Heart left ventricle (tissue), 13 donors: ENCODE measurements around the gene EFHD2.

Source experiments
- POLR2A ChIP-seq, 2 donors: fragments of 450-650 bp; IDR thresholded peaks; one replicate each; pipeline ENCODE4 v1.6.1; 2017; ENCODE audit warnings: antibody characterized with exemption in 2 of 2, mild to moderate bottlenecking in 2 of 2, moderate library complexity in 2 of 2
- TF ChIP-seq, protein P1 (sequence below), 12 donors: fragments of 200-600 bp; sonication (generic) in 4 of 12; IDR thresholded peaks; one replicate each; pipeline versions ENCODE4 v1.5.0 to v1.8.0; 2018 to 2022; ENCODE audit warnings: antibody characterized with exemption in 12 of 12, mild to moderate bottlenecking in 5 of 12
- donor health status: ischemic (EF 13 %, LVEDD 7.1; RV severe dilation, severe dysfunction).
- donor health status: DM: no; HTN: yes; CAD: no.
- donor health status: DM: no; HTN: no; CAD: no.
- donor health status: ischemic (EF 25% LVEDD 6.9; RV normal size, moderate dysfunction).
- donor health status: ischemic (EF 25% LVEDD 5.7; RV mildly dilated, moderate dysfunction).
- donor health status: ischemic (EF 35%, LVEDD 5.7; RV mildly dilated, moderate dysfunction).
- donor health status: nonischemic (EF 11% LVEDD 7.7; RV severe dilation, severe dysfunction).
- donor health status: DM: yes; HTN: yes; CAD: no.
- donor health status: PGD.
- donor health status: ischemic (EF 29% LVEDD 5.4; RV normal size, mild dysfunction).
- donor health status: nonischemic (EF 23%, LVEDD 6.1; RV moderate dilation, normal function).

DNA sequence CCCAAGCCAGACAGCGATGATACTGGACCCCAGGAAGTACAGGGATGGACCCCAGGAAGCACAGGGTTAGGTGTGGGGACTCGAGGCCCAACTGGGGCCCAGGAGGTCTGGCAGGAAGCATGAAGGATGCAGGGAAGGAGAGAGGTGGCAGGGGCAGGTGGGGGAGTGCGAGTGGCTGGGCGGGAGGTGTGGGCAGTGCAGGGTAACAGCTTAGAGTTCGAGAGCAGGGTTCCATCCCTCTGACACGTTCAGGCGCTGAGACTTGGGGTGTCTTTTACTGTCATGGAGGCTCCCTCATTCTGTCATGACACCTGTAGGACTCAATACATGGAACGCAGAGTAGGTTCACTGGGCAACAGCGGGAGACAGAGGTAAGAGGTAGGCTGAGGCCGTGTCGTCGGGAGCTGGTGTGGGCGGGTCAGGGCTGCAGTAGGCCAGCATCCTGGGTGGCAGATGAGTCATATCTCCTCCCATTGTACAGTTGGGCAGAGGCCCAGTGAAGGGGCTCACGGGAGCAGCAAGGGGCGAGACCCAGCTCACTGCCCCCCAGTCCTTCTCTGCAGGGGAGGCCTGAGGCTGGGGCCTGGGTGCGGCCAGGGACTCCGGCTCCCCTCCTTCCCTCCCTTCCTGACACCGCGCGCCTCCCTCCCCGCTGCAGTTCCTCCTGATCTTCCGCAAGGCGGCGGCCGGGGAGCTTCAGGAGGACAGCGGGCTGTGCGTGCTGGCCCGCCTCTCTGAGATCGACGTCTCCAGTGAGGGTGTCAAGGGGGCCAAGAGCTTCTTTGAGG, 17.0 kb downstream of the EFHD2 start:
- TF ChIP-seq, protein P1, sequence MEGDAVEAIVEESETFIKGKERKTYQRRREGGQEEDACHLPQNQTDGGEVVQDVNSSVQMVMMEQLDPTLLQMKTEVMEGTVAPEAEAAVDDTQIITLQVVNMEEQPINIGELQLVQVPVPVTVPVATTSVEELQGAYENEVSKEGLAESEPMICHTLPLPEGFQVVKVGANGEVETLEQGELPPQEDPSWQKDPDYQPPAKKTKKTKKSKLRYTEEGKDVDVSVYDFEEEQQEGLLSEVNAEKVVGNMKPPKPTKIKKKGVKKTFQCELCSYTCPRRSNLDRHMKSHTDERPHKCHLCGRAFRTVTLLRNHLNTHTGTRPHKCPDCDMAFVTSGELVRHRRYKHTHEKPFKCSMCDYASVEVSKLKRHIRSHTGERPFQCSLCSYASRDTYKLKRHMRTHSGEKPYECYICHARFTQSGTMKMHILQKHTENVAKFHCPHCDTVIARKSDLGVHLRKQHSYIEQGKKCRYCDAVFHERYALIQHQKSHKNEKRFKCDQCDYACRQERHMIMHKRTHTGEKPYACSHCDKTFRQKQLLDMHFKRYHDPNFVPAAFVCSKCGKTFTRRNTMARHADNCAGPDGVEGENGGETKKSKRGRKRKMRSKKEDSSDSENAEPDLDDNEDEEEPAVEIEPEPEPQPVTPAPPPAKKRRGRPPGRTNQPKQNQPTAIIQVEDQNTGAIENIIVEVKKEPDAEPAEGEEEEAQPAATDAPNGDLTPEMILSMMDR (IDR thresholded peaks at IDR 0.05), result peak in 3 of 12 donors; percentile 21 to 37 (median 30)
- no peak for TF ChIP-seq POLR2A (IDR thresholded peaks at IDR 0.05)
